Activated CD8-positive, alpha-beta T cell treated with anti-CD3 and anti-CD28 coated beads for 36 hours (primary cell): ENCODE measurements around the gene SLC36A3. TPM values are rescaled to one million over a fixed set of nuclear protein-coding genes. Genes with fewer than 3 reads are reported as not detected.

Experiments used
- ATAC-seq: fragments of 200-7000 bp; cut with Tn5 transposase; one replicate; pipeline ENCODE4 v1.10.0; 2021; ENCODE audit warnings: mild to moderate bottlenecking, moderate library complexity
- CTCF ChIA-PET: fragments of 350-600 bp; sonication (Branson Sonifier 250); formaldehyde crosslinking; loops from one replicate; lab custom pipeline; 2021; ENCODE audit warnings: antibody characterized with exemption; lab: Charles Lee
- POLR2A ChIA-PET: fragments of 350-600 bp; sonication (Branson Sonifier 250); formaldehyde crosslinking; loops from one replicate; lab custom pipeline; 2021; ENCODE audit warnings: antibody characterized with exemption; lab: Charles Lee
- DNase-seq: peaks from one replicate; pipeline ENCODE4 v3.0.0-alpha.2; 2020
- H3K27ac Mint-ChIP-seq: one replicate; pipeline ENCODE4 v1.8.0; 2021; ENCODE audit warnings: mild to moderate bottlenecking, mixed read lengths
- H3K27me3 Mint-ChIP-seq: one replicate; pipeline ENCODE4 v1.8.0; 2021; ENCODE audit warnings: mixed read lengths
- H3K36me3 Mint-ChIP-seq: one replicate; pipeline ENCODE4 v1.8.0; 2021; ENCODE audit warnings: low read depth, mixed read lengths
- H3K4me1 Mint-ChIP-seq: one replicate; pipeline ENCODE4 v1.8.0; 2021; ENCODE audit warnings: low read depth, mixed read lengths
- H3K4me3 Mint-ChIP-seq: one replicate; pipeline ENCODE4 v1.8.0; 2021; ENCODE audit warnings: mild to moderate bottlenecking, moderate library complexity, mixed read lengths
- H3K9me3 Mint-ChIP-seq: one replicate; pipeline ENCODE4 v1.8.0; 2021; ENCODE audit warnings: mixed read lengths
- CTCF ChIP-seq: fragments of 200-600 bp; IDR thresholded peaks from one replicate; pipeline ENCODE4 v1.8.0; 2022; ENCODE audit warnings: antibody characterized with exemption, mild to moderate bottlenecking
- intact Hi-C: fragments of 100-400 bp; cut with micrococcal nuclease; formaldehyde crosslinking; loops from one replicate; pipeline ENCODE4 v1.10.0; 2022
- total RNA-seq, 2 experiments: library from RNA; stranded (reverse); gene quantifications; one replicate each; pipeline ENCODE4 v1.2.3, GENCODE V29; 2021

The SLC36A3 gene
- total RNA-seq, 2 experiments from 2014 or later = not detected

DNA sequence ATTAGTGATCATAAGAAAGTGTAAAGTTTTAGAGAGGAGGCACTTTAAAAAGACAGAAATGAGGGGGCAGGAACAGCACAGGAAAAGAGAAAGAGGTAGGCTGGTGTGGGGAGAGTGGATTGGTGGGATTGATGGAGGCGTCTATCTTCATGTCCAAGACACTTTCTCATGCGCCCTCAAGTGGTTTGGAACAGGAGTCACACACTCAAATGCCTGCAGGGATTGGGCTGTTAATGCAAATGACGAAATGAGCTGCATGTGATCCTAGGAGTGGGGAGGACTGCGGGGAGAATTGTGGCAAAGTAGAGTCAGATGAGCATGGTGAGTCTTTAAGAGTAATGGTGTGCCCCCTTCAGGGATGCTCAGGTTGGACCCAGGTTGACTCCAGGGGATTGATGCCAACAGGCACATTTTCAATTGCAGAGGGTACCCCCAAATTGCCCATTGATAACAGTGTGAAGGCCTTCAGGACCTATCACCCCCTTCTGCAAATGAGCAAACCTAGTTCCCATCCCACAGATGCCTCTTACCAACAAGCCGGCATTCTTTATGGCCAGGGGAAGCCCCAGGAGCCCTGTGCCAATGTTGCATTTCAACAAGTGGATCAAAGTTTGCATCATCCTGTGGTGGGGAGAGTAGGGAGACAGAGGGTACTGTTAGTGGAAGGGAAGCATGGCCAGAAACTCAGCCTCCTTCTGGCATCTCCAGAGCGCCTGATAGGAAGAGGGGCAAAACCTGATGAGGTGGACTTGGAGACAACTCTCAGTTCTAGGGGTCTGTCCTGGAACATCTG lies 5.3 kb downstream of the SLC36A3 start:
- intact Hi-C loops = no loop called here
- H3K9me3 Mint-ChIP-seq = no peaks in the 10 kb centered on the region
- POLR2A ChIA-PET = no interaction called here
- H3K36me3 Mint-ChIP-seq = no peaks in the 10 kb centered on the region
- no peak overlapping the region for H3K27ac Mint-ChIP-seq
- no peak for DNase-seq
- CTCF ChIA-PET = interaction anchor here (1.3 kb wide), 1 partner anchor 15 kb away, joined by 3 read pairs; no protein-coding TSS in a partner anchor
- no peak for ATAC-seq
- peaks cover 4% of the 10 kb centered on the region for H3K27me3 Mint-ChIP-seq
- no peak overlapping the region for H3K4me3 Mint-ChIP-seq
- H3K4me1 Mint-ChIP-seq = no peaks in the 10 kb centered on the region
- TF ChIP-seq CTCF = no peak

GRCh38 chr5:151296974-151297373 lies 6.6 kb downstream of the SLC36A3 start:
- no peak overlapping the region for H3K27ac Mint-ChIP-seq
- CTCF ChIA-PET = interaction anchor here (1.3 kb wide), 1 partner anchor 14 kb away, joined by 3 read pairs; no protein-coding TSS in a partner anchor

DNA sequence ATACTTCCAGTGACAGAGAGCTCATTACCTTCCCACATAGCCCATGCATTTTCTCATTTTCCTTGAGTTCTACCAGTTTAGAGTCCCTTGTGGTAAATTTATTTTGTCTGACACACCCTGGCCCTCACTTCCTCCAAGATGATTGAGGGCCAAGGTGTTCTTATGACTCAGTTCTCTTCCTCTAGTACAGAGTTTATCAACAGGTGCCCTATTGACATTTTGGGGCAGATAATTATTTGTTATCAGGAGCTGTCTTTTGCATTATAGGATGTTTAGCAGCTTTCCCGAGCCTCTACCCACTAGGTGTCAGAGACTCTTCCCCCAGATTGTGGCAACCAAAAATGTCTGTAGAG lies 7.1 kb downstream of the SLC36A3 start:
- ChIA-PET CTCF (no interaction called here), POLR2A (no interaction called here)
- no peak overlapping the region for H3K27ac Mint-ChIP-seq
- H3K4me3 Mint-ChIP-seq = no peak overlapping the region
- H3K36me3 Mint-ChIP-seq = no peaks in the 10 kb centered on the region
- H3K4me1 Mint-ChIP-seq = no peaks in the 10 kb centered on the region
- DNase-seq (no peak), ATAC-seq (no peak)
- H3K9me3 Mint-ChIP-seq = no peaks in the 10 kb centered on the region
- H3K27me3 Mint-ChIP-seq = peaks cover 2% of the 10 kb centered on the region
- TF ChIP-seq CTCF = no peak
- intact Hi-C loops = no loop called here

More at GRCh38 chr5:151296974-151297373, 6.6 kb downstream of the SLC36A3 start:
- H3K4me1 Mint-ChIP-seq = no peaks in the 10 kb centered on the region
- POLR2A ChIA-PET = no interaction called here
- no peaks in the 10 kb centered on the region for H3K36me3 Mint-ChIP-seq
- no peak overlapping the region for H3K4me3 Mint-ChIP-seq
- H3K27me3 Mint-ChIP-seq = peaks cover 3% of the 10 kb centered on the region
- intact Hi-C loops = no loop called here
- H3K9me3 Mint-ChIP-seq = no peaks in the 10 kb centered on the region
- DNase-seq (no peak), ATAC-seq (no peak)
- TF ChIP-seq CTCF = no peak

GRCh38 chr5:151295791-151296477 lies 7.6 kb downstream of the SLC36A3 start:
- intact Hi-C loops = no loop called here
- Mint-ChIP-seq H3K36me3 (no peaks in the 10 kb centered on the region), H3K4me1 (no peaks in the 10 kb centered on the region), H3K4me3 (no peak overlapping the region), H3K9me3 (no peaks in the 10 kb centered on the region), H3K27me3 (peaks cover 2% of the 10 kb centered on the region), H3K27ac (no peak overlapping the region)
- CTCF ChIA-PET = no interaction called here
- TF ChIP-seq CTCF = no peak
- DNase-seq (no peak), ATAC-seq (no peak)
- POLR2A ChIA-PET = no interaction called here

GRCh38 chr5:151295138-151295537 lies 8.4 kb downstream of the SLC36A3 start:
- Mint-ChIP-seq H3K27me3 (peaks cover 2% of the 10 kb centered on the region), H3K4me1 (no peaks in the 10 kb centered on the region), H3K36me3 (no peaks in the 10 kb centered on the region), H3K27ac (no peak overlapping the region), H3K4me3 (no peak overlapping the region), H3K9me3 (no peaks in the 10 kb centered on the region)
- no peak for TF ChIP-seq CTCF
- POLR2A ChIA-PET = no interaction called here
- intact Hi-C loops = no loop called here
- DNase-seq (no peak), ATAC-seq (no peak)
- CTCF ChIA-PET = no interaction called here
